Hindlimb muscle (tissue), 1 donor: ENCODE data around the gene KRT31. TPM values are rescaled to one million over a fixed set of nuclear protein-coding genes. Genes with fewer than 3 reads are reported as not detected.
"Not testable (repeated sequence)": the region's sequence is repeated elsewhere in the genome, so short reads cannot be mapped to it uniquely, and the experiment has no call there.

ENCODE experiments used
- DNase-seq: peaks from one replicate; pipeline ENCODE4 v3.0.0-alpha.2; 2013
- polyA plus RNA-seq: library from polyadenylated mRNA; unstranded; fragments of 120-200 nt; gene quantifications from one replicate; pipeline ENCODE4 v1.2.1, GENCODE V29; 2013; ENCODE audit not compliant: insufficient read length

The KRT31 gene
- polyA plus RNA-seq: 2.3 TPM

DNA sequence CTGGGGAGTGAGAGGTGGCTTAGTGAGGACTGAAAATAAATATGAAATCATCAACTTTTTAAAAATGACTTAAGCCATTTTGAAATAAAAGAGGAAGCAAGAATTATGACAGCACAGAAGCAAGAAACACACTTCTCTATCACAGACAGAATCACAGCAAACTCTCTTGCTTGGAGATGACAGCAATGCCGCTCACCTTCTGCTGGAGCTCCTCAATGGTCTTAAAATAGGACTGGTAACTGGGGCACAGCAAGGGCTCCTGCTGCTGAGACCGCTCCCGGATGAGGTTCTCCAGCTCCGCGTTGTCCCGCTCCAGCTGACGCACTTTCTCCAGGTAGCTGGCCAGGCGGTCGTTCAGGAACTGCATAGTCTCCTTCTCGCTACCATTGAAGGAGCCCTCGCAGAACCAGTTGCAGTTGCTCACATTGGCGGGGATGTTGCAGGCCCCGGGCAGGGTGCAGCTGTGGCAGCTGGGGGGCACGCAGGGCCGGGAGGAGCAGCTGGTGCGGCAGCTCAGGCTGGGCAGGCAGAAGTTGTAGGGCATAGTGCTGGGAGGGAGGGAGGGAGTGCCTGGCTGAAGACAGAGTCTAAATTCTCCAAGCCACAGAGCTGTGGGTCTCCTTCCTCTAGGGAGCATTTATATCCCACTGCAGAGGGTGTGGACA, at the start of gene KRT31:
TSS of gene KRT31 (minus strand) at position 613 of the 665 bp plus-strand sequence. CDS start at position 544, 69 bp downstream.
- peak; percentile 1 for DNase-seq

DNA sequence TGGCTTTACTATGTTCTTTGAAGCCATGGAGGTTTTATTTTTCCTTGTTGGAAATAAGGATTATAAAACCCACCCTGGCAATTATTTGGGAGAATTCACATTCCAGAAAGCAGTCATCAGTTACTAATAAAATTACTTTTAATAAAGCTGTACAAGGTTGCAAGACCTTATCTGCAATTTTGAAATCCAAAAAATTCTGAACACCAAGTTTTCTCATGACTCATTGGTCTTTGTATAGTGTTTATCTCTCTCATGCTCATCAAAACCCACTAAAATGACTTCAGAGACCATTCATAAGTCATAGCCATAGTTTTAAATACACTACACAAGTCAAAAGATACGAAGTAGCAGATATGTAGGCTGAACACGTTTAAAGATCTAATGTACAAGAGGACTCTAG, 49.4 kb upstream of the KRT31 start:
- no peak for DNase-seq

DNA sequence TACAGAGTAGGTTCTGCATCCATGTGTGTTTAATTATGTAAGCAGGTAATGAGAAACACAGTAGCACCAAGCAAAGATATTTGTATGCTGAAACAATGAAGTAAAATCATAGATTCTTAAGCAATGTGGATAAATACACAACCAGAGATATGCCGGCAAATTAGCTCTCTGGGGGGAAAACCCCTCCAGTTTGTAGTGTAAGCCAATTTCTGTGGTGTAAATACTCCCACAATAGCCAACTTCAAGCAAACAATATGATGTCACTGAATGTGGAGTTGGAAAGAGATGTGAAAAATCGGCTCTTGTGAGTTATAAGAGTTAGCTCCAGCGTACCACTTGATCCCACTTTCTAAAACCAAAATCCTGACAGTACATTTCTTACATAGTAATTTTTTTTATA, 47.2 kb upstream of the KRT31 start:
- DNase-seq: no peak

DNA sequence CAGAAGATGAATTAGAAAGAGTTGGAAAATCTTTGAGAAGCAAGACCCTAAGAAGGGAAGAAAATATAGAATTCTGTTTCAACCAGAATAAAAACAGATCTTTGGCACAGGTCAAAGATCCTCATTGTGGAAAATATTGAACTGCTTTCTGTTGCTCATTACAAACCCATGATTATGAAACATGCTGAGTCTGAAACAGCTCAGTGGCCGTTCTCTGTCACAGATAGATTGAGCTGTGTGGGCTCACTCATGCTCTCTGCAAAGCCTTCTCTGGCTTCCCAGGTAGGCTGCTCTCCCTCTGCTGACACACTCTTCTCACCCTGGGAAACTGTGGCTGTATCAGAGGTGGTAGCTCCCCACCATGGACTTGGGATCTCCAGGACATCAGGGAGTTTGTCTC, 46.8 kb upstream of the KRT31 start:
- DNase-seq: no peak

DNA sequence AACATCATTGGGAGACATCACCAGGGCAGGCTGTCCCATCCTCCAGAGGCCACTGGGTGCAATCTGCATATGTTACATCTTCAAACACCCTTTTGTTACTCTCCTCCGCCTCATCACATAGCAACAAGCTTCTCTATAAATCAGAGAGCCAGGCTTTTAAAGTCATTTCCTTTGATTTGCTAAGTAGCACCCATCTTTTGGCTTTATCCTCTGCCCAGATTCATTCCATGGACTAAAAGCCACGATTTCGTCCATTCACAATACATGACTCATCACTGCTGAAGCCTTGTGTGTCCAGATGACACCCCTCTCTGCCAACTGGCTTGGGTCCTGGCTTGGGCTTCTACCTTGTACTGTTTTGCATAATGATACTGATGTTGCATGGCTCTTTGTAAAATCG, 45.3 kb upstream of the KRT31 start:
- DNase-seq: no peak

DNA sequence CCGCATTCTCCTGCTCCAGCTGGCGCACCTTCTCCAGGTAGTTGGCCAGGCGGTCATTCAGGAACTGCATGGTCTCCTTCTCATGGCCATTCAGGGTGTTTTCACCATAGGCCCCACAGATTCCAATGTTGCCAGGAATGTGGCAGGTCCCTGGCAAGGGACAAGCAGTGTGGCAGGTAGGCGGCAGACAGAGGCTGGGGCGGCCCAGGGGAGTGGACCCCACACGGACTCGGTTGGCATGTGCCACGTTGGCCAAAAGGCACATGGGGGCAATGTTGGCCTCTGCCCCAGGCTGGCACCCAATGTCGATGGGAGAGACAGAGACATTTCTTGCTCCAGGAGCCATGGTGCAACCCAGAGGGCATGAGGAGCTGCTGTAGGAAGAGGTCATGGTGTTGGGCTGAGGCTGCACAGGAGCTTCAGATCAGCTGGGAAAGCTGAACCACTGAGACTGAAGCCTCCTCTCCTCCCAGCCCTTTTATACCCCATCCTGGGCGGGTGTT, 43.2 kb upstream of the KRT31 start, which contains the start of gene KRT38:
TSS of gene KRT38 (minus strand) at position 453 of the 503 bp plus-strand sequence. CDS start at position 391, 62 bp downstream.
- no peak for DNase-seq

DNA sequence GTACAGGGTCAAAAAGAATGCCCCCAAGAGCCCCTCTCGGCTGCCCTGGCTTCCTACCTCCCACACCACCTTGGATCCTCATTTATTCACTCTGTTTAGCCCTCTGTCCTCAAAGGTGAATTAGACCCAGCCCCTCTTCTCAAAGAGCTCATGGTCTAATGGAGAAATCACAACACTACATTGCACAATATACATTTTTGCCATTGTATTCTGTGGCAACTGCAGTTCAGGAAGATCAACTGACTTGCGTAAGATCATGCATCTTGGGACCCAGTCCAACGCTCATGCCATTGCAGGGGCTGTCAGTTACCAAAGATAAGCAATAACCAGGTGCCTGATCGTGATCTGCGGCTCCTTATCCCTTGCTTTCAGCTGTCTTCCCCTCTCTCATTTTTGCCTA, 42.0 kb upstream of the KRT31 start:
- DNase-seq: no peak

DNA sequence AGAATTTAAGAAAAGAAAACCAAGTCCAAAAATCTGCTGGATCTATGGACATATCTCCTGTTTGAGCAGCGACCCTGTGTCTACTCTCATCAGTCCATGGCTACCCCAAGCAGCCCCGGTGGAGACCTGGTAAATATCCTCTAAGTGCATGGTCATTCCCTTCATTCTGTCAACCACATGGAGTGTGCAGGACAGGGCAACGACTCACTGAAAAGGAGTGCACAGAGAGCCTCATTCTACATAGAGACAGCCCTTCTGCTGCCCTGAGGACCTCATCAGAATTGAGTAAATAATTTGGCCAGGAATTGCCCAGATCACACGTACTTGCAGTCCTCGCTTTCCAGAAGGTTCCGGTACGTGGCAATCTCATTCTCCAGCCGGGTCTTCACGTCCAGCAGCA, 40.4 kb upstream of the KRT31 start:
- no peak for DNase-seq

DNA sequence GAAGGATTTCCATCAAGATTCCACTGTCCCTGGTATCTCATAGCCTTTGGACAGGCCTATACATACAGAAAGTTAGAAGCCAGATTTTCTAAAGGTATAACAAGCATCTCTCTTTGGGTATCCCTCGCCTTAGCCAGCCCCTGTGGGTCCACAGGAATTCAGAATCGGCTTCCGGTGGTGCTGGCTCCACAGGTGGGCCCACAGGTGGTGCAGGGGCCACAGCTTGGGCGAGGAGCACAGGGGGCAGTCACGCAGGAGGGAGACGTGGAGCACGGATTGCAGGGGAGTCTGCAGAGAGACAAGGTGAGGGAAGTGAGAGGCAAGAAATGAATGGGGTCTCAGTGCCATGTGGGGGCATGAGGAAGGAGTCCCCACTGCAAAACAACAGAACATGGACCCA, 39.8 kb upstream of the KRT31 start:
- DNase-seq: no peak

DNA sequence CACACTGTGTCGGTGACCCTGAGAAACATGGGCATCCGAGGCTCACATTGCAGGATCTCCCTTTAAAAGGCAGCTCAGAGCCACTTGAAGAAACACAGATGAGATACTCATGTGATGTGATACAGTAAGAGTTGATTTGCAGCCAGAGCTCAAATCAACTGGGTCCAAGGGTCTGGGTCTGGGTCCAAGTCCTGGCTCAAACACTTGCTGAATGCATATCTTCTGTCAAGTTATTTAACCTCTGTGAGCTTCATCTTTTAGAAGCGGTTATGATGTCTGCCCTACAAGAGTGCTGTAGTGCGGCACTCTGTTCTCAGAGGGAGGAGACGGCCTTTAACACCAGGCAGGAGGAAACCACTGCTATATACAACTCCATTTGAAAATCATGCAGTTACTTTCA, 37.0 kb upstream of the KRT31 start:
- no peak for DNase-seq

DNA sequence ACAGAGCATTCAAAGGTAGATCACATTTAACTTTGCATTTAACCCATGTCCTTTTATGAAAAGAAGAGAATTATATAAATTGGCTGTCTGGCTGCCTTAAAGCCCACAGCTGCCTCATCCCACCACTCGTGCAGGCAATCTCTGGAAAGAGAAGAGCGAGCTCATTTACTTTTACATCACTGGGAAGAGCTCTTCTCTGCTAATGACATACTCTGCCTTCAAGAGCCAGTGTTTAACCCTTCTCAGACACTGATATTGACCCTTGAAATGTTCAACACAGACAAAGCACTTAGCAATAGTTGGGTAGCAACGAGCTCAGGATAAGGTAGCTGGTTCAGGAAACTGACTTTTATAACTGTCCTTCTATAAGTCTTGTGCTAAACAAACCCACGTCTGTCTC, 36.6 kb upstream of the KRT31 start:
- DNase-seq: no peak

DNA sequence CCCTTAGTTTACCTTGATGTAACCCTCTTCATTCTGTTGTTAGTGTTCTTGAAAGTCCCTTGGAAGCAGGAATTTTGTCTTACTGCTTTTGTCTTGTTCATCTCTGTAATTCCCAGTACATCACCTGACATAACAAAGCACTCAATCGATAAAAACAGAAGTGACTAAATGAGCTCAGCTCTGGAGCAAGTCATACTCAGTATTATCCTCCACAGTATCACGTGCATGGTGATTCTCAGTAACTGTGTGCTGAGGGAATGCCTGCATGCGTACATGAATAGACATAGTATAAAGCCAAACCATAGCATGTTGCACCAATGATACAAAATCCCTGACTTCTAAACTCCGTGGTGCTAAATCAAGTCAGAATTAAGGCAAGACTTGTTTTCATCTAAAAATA, 36.2 kb upstream of the KRT31 start:
- no peak for DNase-seq

DNA sequence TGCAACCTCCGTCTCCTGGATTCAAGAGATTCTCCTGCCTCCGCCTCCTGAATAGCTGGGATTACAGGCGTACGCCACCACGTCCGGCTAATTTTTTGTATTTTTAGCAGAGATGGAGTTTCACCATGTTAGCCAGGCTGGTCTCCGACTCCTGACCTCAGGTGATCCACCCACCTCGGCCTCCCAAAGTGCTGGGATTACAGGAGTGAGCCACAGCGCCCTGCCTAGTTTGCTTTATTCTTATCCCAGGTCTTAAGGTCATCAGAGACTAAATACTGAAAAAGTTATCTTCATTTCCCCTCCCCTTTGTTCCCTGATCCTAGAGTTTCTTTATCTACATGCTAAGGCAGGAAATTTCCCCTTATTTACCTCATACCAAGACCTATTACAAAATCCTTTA, 33.0 kb upstream of the KRT31 start:
- DNase-seq: not testable (repeated sequence)

DNA sequence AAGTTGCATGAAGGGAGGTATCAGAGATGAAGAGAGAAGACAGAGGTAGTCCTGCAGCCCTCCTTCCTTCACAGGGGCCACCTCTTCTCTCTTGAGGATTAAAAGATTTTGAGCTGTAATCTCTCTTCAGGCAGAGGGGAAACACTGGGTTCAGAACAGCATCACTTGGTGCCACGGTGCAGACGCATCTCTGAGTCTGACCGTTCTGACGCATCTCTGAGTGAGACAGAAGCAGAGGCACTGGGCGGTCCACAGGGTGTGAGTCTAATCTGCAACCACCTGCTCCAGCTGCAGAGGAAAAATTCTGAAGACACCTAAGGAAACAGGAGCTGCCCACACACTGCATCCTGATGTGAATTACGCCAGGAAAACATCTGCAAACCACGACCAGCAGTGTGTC, 32.3 kb upstream of the KRT31 start:
- DNase-seq: no peak

DNA sequence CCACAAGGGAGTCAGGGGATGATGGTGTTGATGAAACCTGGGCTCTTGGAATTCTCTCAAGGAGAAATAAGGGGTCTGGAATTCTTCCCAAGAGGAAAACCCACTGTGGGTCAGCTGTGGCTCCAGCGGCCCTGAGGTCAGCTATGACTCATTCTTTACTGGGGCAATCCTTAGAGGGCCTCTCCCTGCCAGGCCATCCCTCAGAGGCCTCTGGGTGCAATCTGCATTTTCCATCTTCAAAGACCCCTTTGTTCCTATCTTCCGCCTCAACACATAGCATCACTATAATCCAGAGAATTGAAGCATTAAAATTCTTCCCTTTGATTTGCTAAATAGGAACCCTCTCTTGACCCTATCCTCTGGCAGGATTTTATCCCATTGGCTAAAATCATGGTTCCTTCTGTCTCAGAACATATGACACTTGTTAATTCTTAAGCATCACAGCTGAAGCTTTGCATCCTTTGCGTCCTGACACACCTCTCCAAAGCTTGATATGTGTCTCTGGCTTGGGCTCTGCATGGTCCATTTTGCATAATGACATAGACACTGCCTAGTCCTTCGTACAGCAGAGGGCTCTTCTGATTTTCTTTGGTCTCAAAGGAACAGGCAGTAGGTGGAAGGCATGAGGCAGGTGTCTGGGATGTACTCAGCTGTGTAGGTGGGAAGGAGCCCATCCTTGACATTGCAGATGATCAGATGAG, 31.3 kb upstream of the KRT31 start:
- no peak for DNase-seq

DNA sequence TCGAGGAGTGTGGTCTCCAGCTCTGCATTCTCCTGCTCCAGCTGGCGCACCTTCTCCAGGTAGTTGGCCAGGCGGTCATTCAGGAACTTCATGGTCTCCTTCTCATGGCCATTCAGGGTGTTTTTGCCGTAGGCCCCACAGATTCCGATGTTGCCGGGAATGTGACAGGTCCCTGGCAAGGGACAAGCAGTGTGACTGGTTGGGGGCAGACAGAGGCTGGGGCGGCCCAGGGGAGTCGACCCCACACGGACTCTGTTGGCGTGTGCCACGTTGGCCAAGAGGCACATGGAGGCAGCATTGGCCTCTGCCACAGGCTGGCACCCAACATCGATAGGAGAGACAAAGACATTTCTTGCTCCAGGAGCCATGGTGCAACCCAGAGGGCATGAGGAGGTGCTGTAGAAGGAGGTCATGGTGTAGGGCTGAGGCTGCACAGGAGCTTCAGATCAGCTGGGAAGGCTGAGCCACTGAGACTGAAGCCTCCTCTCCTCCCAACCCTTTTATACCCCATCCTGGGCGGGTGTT, 26.8 kb upstream of the KRT31 start, which contains the start of gene KRT37:
TSS of gene KRT37 (minus strand) at position 475 of the 525 bp plus-strand sequence. CDS start at position 413, 62 bp downstream.
- no peak for DNase-seq

DNA sequence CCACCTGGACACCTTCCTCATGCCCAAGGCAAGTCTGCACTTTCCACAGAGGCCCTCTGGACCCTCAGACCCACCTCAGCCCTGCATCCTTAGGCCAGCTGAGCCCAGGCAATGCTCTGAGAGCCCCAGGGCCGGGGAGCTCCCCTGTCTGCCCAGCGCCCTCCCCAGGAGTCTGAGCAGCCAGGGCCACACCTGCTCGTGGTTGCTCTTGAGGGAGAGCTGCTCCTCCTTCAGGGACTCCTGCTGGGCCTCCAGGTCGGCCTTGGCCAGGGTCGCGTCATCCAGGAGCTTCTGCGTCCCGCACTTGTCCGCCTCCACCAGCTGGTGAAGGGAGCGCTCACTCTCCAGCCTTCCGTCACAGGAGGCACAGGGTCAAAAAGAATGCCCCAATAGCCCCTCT, 25.2 kb upstream of the KRT31 start:
- DNase-seq: not testable (repeated sequence)

DNA sequence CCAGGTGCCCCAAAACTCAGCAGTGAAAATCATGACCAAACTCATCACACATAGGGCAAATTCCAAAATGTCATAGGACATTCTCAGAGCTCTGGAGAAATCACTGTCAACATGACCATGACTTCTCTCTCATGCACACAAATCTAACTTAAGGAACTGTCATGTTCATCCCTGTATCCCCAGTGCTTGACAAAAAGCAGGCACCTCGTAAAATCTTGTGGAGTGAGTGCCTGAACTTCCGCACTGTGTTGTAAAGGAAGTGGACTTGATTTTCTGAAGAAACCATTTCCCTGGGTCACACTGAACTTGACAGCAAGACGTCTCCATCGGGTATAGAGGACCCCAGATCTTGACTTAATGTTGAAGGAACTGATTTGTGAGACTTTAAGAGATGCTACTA, 24.2 kb upstream of the KRT31 start:
- DNase-seq: no peak

DNA sequence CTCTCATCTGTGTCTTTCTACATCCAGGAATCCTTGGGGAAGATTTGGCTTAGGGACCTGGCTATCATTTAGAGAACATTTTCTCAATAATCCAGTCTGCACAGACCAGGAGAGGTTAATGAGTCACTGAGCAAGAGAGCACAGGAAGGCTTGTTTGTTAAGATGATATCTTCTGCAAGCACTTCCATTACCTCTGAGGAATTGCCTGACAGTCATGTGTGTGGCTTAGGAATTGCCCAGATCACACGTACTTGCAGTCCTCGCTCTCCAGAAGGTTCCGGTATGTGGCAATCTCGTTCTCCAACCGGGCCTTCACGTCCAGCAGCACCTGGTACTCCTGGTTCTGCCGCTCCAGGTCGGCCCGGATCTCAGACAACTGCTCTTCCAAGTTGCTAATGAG, 23.7 kb upstream of the KRT31 start:
- DNase-seq: no peak

DNA sequence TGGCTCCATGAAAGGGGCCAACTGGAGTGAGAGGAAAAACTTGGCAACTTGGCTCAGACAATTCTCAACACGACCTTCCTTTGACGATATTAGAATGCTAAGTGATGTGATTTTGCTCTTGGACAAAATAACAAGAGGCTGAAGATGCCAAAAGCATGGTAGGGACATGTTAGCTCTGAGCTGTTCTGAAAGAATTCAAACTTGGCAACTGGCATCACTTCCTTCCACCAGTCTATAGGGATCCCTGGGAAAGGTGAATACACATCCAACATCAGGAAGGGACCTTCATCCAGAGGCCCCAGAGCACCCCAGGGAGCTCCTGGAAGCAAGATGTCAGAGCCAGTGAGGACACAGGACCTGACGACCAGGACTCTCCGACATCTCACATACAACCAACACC, 22.7 kb upstream of the KRT31 start:
- no peak for DNase-seq

DNA sequence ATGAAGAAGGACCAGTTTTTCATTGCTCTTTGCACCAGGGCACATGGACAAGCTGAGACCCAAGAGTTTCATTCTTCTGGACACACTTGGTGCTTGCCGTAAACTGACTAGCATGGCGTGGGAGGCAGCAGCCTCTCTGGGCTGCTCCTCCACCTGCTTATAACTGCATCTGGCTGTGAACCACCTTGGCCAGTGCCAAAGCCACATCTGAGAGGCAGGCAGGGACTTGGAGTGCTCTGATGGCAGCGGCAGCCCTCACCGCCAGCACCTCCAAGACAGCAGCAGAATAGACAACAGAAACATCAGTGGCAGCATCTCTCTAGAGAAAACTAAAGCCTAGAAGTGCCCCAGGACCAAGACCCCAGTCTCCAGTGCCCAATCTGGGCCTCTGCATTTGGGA, 22.3 kb upstream of the KRT31 start:
- no peak for DNase-seq

DNA sequence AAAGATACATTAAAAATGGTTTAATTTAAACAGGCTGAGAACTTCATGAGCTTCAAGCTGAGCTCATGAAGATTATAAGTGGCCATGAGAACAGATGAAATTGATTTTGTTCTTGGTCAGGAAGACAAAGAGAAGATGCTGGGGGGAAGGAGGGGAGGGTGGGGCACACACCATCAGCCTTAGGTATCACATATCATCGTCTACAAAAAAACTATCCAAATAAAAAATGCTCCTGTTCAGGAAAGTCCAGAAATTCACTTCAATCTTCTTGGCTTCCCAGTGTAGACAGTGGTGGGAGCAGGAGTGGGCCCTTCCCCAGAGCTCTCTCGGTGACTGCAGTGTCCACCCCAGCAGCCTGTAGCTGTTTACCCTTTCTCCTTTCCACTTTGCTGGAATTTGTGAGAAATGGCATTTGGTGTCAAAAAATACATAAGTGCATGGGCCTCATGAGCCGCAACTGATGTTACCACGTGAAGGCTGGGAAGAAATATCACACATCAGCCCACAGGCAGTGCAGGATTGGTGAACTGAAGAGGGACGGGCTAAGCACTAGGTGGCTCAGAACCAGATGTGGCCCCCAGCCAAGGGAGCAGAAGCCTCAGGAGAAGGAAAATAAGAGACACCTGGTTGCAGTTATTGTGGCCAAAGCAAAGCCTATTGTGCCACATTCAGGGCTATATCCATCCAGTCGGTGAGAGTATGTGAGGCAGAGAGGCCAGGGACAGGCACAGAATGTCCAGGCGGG, 20.9 kb upstream of the KRT31 start:
- no peak for DNase-seq

DNA sequence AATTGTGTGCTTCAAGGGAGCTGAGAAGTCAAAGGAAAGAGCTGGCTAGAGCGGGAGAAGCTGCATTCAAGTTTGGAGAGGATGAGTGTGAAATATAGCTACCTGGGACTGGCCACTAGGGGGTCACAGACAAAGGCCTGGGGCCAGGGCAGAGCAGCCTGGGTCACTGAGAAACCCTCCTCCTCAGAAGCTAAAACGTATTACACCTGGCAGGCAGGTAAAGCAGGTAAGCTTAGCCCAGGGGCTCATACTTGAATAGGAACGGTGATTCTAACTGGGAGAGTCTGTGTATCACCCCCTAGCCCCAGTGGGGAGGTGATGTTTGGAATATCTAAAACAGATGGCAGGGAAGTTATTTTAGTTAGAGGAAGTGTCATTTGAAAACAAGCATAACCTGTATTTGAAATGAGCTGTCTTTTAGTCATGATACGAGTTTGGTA, 20.2 kb upstream of the KRT31 start:
- no peak for DNase-seq
